Activated T-cell treated with anti-CD3 and anti-CD28 coated beads, Interleukin-2, amount 50 U/mL, for 4 hours (primary cell): Measurements from ENCODE around the gene FOXF1. TPM values are rescaled to one million over a fixed set of nuclear protein-coding genes. Genes with fewer than 3 reads are reported as not detected.

Experiments used
- ATAC-seq, 2 donors: fragments of 200-7000 bp; cut with Tn5 transposase; one replicate each; pipeline ENCODE4 v1.10.0; 2021
- DNase-seq: peaks from one replicate; pipeline ENCODE4 v3.0.0-alpha.2; 2020
- H3K27me3 Mint-ChIP-seq: one replicate; pipeline ENCODE4 v1.8.0; 2021; ENCODE audit warnings: low read depth, mixed read lengths
- H3K36me3 Mint-ChIP-seq: one replicate; pipeline ENCODE4 v1.8.0; 2022; ENCODE audit warnings: mixed read lengths; ENCODE audit not compliant: insufficient read depth
- H3K4me1 Mint-ChIP-seq: one replicate; pipeline ENCODE4 v1.8.0; 2021; ENCODE audit warnings: low read depth, mixed read lengths
- H3K4me3 Mint-ChIP-seq: one replicate; pipeline ENCODE4 v1.8.0; 2021; ENCODE audit warnings: mild to moderate bottlenecking, moderate library complexity, mixed read lengths
- H3K9me3 Mint-ChIP-seq: one replicate; pipeline ENCODE4 v1.8.0; 2021; ENCODE audit warnings: mixed read lengths
- total RNA-seq, 3 donors: library from RNA; stranded (reverse); gene quantifications; one replicate each; pipeline ENCODE4 v1.2.1, GENCODE V29; 2021

The FOXF1 gene
- total RNA-seq, 3 donors from 2014 or later: 0.05 to 0.08 (median 0.08) TPM

- Mint-ChIP-seq H3K36me3 (no peaks in the 10 kb centered on the region), H3K9me3 (no peaks in the 10 kb centered on the region), H3K4me3 (no peak overlapping the region), H3K4me1 (peaks cover 12% of the 10 kb centered on the region), H3K27me3 (peaks cover 75% of the 10 kb centered on the region)
- DNase-seq: no peak
- no peak for ATAC-seq
These were observed 4.4 kb downstream of the FOXF1 start for GRCh38 chr16:86514481-86515376.

DNA sequence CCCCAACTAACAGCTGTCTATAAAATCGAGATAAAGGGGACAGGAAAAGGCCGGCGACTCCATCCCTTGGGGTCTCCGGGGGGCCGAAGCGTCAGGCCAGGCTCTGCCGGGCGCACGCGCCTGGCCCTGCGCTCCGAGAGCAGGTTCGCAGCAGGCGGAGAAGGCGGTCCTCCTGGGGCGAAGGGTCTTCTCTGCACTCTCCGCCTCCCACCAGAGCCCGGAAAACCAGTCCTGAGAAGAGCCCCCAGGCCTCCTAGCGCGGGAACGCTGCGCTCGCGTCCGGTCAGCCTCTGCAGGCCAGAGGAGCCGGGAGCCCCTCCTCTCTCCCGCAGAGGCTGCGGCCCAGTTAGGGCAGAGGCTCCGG is 5.1 kb downstream of the FOXF1 start:
- DNase-seq (no peak), ATAC-seq (no peak)
- peaks cover 13% of the 10 kb centered on the region for H3K4me1 Mint-ChIP-seq
- no peak overlapping the region for H3K4me3 Mint-ChIP-seq
- no peaks in the 10 kb centered on the region for H3K9me3 Mint-ChIP-seq
- peaks cover 78% of the 10 kb centered on the region for H3K27me3 Mint-ChIP-seq
- H3K36me3 Mint-ChIP-seq: no peaks in the 10 kb centered on the region

DNA sequence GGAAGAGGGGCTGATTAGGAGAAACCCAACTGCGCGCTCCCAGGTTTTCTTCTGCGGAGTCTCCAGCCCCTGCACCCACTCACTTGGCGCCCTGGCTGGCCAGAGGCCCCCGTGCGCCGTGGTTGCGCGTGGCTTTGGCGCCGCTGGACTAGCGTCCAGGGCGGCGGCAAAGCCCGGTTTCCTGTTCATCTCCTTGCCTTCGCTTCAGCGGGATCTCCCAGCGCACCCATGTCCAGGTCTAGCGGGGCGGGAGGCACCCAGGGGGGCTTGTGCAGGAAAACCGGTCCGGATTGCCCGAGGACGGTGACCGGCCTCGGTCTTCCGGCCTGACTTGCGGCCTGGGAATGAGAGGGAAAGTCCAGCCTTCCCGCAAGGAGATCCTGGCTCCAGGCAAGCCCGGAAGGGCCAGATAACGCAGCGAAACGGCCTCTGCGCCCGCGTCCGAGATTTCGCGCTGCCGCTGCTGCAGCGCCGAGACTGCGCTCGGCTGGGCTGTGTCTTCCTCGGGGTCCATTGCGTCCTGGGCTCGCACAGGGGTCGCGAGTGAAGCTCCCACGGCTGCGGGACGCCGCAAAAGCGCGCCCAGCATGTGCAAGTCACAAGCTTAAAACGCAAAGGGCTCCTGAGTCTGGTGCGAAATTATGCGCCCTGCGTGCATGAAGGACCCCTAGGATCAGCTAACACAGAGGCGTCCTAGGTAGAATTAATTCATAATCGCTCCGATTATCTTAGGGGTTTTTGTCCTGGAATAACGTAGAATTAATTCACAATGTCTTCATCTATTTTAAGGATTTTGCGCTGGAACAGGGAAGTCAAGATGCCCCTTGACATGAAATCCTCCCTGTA is 5.7 kb downstream of the FOXF1 start:
- peaks cover 77% of the 10 kb centered on the region for H3K27me3 Mint-ChIP-seq
- ATAC-seq (no peak), DNase-seq (no peak)
- peaks cover 10% of the 10 kb centered on the region for H3K4me1 Mint-ChIP-seq
- H3K36me3 Mint-ChIP-seq: no peaks in the 10 kb centered on the region
- no peak overlapping the region for H3K4me3 Mint-ChIP-seq
- no peaks in the 10 kb centered on the region for H3K9me3 Mint-ChIP-seq

GRCh38 chr16:86516623-86517003 is 6.3 kb downstream of the FOXF1 start:
- no peaks in the 10 kb centered on the region for H3K9me3 Mint-ChIP-seq
- no peak overlapping the region for H3K4me3 Mint-ChIP-seq
- peaks cover 80% of the 10 kb centered on the region for H3K27me3 Mint-ChIP-seq
- no peak for ATAC-seq
- peaks cover 9% of the 10 kb centered on the region for H3K4me1 Mint-ChIP-seq
- DNase-seq: no peak
- H3K36me3 Mint-ChIP-seq: no peaks in the 10 kb centered on the region

DNA sequence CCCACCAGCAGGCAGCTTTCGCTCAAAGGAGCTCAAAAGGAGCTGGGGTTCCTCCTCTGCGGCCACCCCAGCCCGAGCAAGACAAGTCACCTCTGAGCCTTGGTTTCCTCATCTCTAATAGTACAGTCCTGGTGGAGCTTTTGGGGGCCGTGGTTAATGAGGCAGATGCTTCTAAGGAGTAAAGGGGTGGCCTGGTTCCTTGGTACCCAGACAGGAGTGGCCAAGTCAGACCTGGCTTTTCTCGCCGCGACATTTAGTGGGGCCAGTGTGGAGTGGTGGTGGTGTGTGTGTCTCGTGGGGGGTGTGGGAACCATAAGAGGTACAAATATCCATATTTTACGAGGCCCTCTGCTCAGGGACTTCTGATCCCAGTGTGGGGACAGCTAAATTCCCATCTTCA is 6.7 kb downstream of the FOXF1 start:
- Mint-ChIP-seq H3K27me3 (peaks cover 80% of the 10 kb centered on the region), H3K36me3 (no peaks in the 10 kb centered on the region), H3K4me3 (no peak overlapping the region), H3K9me3 (no peaks in the 10 kb centered on the region), H3K4me1 (peaks cover 7% of the 10 kb centered on the region)
- ATAC-seq: no peak
- no peak for DNase-seq

GRCh38 chr16:86517652-86518258 is 7.4 kb downstream of the FOXF1 start:
- ATAC-seq (peak; percentile 23 to 44), DNase-seq (no peak)
- Mint-ChIP-seq H3K27me3 (peaks cover 73% of the 10 kb centered on the region), H3K4me3 (no peak overlapping the region), H3K4me1 (peaks cover 7% of the 10 kb centered on the region), H3K36me3 (no peaks in the 10 kb centered on the region), H3K9me3 (no peaks in the 10 kb centered on the region)

GRCh38 chr16:86519007-86519648 is 8.8 kb downstream of the FOXF1 start:
- no peak overlapping the region for H3K4me3 Mint-ChIP-seq
- ATAC-seq: no peak
- H3K4me1 Mint-ChIP-seq: peaks cover 4% of the 10 kb centered on the region
- H3K27me3 Mint-ChIP-seq: peaks cover 64% of the 10 kb centered on the region
- H3K36me3 Mint-ChIP-seq: no peaks in the 10 kb centered on the region
- no peak for DNase-seq
- no peaks in the 10 kb centered on the region for H3K9me3 Mint-ChIP-seq

- peaks cover 58% of the 10 kb centered on the region for H3K27me3 Mint-ChIP-seq
- no peaks in the 10 kb centered on the region for H3K9me3 Mint-ChIP-seq
- no peaks in the 10 kb centered on the region for H3K36me3 Mint-ChIP-seq
These were observed 9.5 kb downstream of the FOXF1 start for GRCh38 chr16:86519649-86520316.

DNA sequence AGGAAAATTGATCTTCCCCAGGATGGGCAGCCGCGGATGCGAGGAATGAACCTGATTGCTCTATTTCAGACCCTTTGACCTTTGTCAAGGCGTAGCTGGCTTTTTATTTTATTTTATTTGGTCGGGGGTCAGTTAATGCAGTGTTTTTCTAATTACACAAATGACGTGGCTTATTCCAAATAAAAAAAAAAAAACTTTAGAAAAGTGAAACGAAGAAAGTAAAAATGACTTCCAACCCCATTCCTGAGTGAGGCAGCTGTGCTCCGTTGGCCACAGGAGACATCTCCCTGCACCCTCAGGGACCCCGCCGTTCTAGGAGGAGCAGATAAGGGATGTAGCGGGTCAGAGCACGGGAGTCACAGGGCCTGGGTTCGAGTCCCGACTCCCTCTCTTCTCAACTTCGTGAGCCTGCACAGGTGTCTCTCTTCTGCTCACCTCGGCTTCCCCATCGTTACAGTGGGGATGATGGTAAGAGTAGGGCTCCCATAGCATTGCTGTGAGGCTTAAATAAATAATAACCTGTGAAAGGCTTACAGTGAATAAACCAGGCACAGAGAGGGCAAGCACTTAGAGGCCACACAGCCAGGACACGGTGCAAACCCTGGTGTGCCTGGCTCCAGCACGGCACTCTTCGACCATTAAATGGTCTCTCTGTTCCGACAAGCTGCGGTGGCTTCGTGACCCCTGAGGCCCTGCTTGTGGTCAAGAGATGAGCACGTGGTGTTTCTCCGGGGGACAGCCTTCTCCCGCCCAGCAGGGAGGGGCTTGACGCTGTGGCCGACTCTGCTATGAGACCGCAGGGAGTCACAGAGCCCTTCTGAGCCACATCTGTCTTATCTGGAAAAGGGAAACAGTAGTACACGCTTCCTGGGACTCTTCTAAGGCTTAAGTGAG is 10.2 kb downstream of the FOXF1 start:
- H3K4me3 Mint-ChIP-seq: no peak overlapping the region
- no peak for ATAC-seq
- H3K27me3 Mint-ChIP-seq: peaks cover 52% of the 10 kb centered on the region
- H3K4me1 Mint-ChIP-seq: peaks cover 4% of the 10 kb centered on the region
- DNase-seq: no peak
- H3K36me3 Mint-ChIP-seq: no peaks in the 10 kb centered on the region
- no peaks in the 10 kb centered on the region for H3K9me3 Mint-ChIP-seq

More at GRCh38 chr16:86519649-86520316, 9.5 kb downstream of the FOXF1 start:
- DNase-seq (peak; percentile 43), ATAC-seq (peak; percentile 53 to 69)
- H3K4me3 Mint-ChIP-seq: peak overlapping the region; percentile 17
- peaks cover 4% of the 10 kb centered on the region for H3K4me1 Mint-ChIP-seq

DNA sequence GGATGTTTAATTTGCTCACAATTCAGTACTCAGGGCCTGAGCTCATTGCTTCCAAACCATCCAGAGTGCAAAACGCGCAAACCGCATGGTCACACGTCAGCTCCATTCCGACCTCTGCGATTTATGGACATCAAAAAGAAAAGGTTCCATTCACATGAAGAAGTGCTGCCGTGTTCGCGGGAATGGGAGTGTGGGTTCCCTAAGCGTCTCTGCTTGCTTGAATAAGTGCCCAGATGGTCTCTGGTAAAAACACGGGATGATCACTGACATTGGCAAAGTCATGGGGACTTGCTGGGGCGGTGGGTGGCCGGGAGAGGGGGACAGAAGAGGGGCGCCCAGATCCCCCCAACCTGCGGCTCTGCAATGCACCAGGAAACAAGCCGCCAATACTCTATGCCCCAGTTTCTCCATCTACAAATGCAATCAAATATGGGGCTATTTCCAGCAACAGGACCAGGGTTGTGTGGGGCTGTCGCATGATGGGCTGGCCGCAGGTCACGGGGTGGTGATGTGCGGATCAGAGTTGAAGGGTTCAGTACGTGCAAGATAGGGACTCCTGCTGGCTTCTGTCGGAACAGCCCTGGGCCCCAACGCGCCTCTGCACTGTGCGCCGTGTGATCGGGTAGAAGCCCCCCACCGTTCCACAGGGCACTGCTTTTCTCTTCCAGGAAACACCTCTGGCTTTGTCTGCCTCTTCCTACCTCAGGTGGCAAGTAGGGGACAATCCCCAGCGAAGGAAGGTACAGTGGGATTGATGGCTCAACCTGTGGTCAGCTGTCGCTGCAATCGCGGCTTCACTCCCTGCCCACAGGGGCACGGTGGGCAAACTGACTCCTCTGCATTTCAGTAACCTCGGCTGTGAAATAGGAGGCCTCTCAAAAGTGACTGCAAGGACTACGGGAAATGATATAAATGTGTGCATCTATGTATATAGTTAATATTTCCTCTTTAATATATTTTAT is 11.2 kb downstream of the FOXF1 start:
- Mint-ChIP-seq H3K9me3 (no peaks in the 10 kb centered on the region), H3K36me3 (no peaks in the 10 kb centered on the region), H3K4me1 (peaks cover 4% of the 10 kb centered on the region), H3K27me3 (peaks cover 47% of the 10 kb centered on the region), H3K4me3 (no peak overlapping the region)
- no peak for DNase-seq
- ATAC-seq: no peak

DNA sequence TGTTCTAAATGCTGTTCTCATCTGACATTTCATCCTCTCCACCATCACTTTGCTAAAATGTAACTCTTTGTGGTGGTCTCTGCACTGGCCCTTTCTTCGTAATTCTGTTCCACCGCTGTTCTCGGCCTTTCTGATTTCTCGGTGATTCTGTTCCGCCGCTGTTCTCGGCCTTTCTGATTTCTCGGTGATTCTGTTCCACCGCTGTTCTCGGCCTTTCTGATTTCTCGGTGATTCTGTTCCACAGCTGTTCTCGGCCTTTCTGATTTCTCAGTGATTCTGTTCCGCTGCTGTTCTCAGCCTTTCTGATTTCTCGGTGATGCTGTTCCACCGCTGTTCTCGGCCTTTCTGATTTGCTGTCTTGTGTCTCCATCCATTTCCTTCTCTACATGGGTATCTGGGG is 12.3 kb downstream of the FOXF1 start:
- H3K27me3 Mint-ChIP-seq: peaks cover 37% of the 10 kb centered on the region
- peaks cover 4% of the 10 kb centered on the region for H3K4me1 Mint-ChIP-seq
- no peak overlapping the region for H3K4me3 Mint-ChIP-seq
- ATAC-seq: no peak
- H3K36me3 Mint-ChIP-seq: no peaks in the 10 kb centered on the region
- H3K9me3 Mint-ChIP-seq: no peaks in the 10 kb centered on the region
- no peak for DNase-seq

DNA sequence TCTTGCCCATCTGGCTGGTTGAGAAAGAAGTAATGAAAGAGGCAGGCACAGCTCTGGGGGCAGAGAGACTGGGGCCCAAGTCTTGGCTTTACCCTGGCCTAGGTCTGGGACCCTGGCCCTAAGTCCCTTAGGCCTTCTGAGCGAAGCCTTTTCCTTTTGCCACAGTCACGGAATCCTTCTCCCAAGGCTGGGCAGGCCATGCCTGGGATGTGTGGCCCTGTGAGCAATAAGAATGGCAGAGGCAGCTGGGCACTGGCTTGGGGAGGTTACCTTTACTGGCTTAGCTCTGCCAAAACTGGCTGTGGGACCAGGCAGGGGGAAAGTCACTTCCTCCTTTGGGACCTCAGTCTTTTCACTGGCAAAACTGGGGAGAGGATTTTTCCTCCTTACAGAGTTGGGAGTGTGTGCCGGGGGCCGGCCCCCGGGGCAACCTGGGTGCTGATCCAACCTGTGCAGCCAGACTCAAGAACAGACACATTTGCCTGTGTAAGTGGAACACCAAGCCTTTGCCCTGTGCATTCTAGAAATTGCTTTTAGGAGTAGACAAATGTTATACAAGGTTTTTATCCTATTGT is 12.9 kb downstream of the FOXF1 start:
- Mint-ChIP-seq H3K27me3 (peaks cover 31% of the 10 kb centered on the region), H3K36me3 (no peaks in the 10 kb centered on the region), H3K9me3 (no peaks in the 10 kb centered on the region), H3K4me3 (no peak overlapping the region), H3K4me1 (peaks cover 4% of the 10 kb centered on the region)
- ATAC-seq: no peak
- DNase-seq: no peak
